Type B pancreatic cell (in vitro differentiated cells): ENCODE results near the gene ABHD8. TPM values are rescaled to one million over a fixed set of nuclear protein-coding genes. Genes with fewer than 3 reads are reported as not detected.
A peak's percentile ranks its signal among the peaks of the same experiment; 100 is the strongest.

ENCODE experiments used
- DNase-seq: peaks from one replicate; pipeline ENCODE4 v3.0.0; 2021; ENCODE audit warnings: mixed read lengths; ENCODE audit not compliant: unreplicated experiment; ENCODE audit errors: extremely low spot score
- H3K27ac Mint-ChIP-seq: 2 replicates; pipeline ENCODE4 v1.8.0; 2021; ENCODE audit warnings: mild to moderate bottlenecking, mixed read lengths
- H3K27me3 Mint-ChIP-seq: 2 replicates; pipeline ENCODE4 v1.8.0; 2021; ENCODE audit warnings: mixed read lengths
- H3K36me3 Mint-ChIP-seq: 2 replicates; pipeline ENCODE4 v1.8.0; 2021; ENCODE audit warnings: mixed read lengths
- H3K4me1 Mint-ChIP-seq: one replicate; pipeline ENCODE4 v1.8.0; 2021; ENCODE audit warnings: mixed read lengths; ENCODE audit not compliant: unreplicated experiment
- H3K4me3 Mint-ChIP-seq: 2 replicates; pipeline ENCODE4 v1.8.0; 2021; ENCODE audit warnings: mild to moderate bottlenecking, mixed read lengths
- H3K9me3 Mint-ChIP-seq: 2 replicates; pipeline ENCODE4 v1.8.0; 2021; ENCODE audit warnings: mixed read lengths
- long read RNA-seq: library from polyadenylated mRNA; unstranded; transcript quantifications from one replicate; pipeline ENCODE4 v2.0.0, GENCODE V29; 2020
- total RNA-seq: library from RNA; stranded (reverse); gene quantifications from 2 replicates; pipeline ENCODE4 v1.2.1, GENCODE V29; 2021; ENCODE audit warnings: low replicate concordance
- TF ChIP-seq, protein P1 (sequence below): fragments of 200-600 bp; sonication (generic); conservative IDR thresholded peaks from 2 replicates; pipeline ENCODE4 v1.5.0; 2021; ENCODE audit warnings: antibody characterized with exemption, mild to moderate bottlenecking

The ABHD8 gene
- 11.6 and 14.3 TPM in 2 replicates for total RNA-seq
- long read RNA-seq: 0 reads

DNA sequence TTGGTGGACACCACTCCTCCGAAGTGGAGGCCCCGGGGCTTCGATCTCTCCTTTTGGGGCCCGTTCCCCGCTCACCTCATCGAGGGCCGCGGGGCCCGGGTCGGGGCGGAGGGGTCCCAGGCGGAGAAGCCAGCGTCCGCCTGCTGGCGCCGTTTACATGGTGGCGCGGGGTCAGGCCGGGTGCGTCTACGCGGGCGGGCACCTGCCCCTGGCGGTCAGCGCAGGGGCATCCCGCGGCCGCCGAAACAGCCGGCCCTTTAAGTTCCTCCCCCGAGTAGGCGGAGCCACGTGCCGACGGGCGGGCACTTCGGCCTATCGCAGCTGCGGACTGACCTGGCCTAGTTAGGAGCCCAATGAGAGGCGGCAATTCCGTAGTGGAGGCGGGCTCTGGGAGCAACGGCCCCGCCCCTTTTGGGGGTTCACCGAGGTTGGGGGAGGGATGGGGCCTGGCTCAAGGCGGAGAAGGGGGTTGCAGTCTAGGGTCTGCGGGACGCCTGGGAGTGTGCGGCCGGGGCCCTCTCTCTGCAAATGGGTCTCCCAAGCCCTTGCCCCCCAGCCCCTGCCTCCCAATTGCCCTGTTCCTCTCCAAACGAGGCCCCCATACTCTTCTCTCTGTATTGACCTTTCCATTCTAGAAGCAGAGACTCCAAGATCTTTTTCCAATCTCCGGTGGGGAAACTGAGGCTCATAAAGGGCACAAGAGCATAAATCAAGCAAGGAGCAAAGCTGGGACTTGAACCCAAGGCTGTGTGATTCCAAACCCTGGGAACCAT lies at the start of gene ABHD8:
ABHD8 (minus strand) TSS at position 259 of the 773 bp plus-strand sequence. CDS start 1,809 bp downstream, outside the sequence.
- H3K36me3 Mint-ChIP-seq: no peaks in the 10 kb centered on the region
- H3K27ac Mint-ChIP-seq: peak within 1 kb of the TSS; percentile 66
- TF ChIP-seq, protein P1, sequence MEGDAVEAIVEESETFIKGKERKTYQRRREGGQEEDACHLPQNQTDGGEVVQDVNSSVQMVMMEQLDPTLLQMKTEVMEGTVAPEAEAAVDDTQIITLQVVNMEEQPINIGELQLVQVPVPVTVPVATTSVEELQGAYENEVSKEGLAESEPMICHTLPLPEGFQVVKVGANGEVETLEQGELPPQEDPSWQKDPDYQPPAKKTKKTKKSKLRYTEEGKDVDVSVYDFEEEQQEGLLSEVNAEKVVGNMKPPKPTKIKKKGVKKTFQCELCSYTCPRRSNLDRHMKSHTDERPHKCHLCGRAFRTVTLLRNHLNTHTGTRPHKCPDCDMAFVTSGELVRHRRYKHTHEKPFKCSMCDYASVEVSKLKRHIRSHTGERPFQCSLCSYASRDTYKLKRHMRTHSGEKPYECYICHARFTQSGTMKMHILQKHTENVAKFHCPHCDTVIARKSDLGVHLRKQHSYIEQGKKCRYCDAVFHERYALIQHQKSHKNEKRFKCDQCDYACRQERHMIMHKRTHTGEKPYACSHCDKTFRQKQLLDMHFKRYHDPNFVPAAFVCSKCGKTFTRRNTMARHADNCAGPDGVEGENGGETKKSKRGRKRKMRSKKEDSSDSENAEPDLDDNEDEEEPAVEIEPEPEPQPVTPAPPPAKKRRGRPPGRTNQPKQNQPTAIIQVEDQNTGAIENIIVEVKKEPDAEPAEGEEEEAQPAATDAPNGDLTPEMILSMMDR: peak; percentile 83
- peak; percentile 97 for DNase-seq
- no peaks in the 10 kb centered on the region for H3K9me3 Mint-ChIP-seq
- H3K4me3 Mint-ChIP-seq: peak within 1 kb of the TSS; percentile 82
- no peaks in the 10 kb centered on the region for H3K27me3 Mint-ChIP-seq
- peaks cover 17% of the 10 kb centered on the region for H3K4me1 Mint-ChIP-seq

- Mint-ChIP-seq H3K4me1 (no peaks in the 10 kb centered on the region), H3K4me3 (no peak overlapping the region), H3K9me3 (no peaks in the 10 kb centered on the region), H3K27ac (no peak overlapping the region), H3K36me3 (no peaks in the 10 kb centered on the region), H3K27me3 (peaks cover 18% of the 10 kb centered on the region)
- TF ChIP-seq, protein P1: no peak
- DNase-seq: no peak
These were observed 49.5 kb upstream of the ABHD8 start for GRCh38 chr19:17352608-17353280.

DNA sequence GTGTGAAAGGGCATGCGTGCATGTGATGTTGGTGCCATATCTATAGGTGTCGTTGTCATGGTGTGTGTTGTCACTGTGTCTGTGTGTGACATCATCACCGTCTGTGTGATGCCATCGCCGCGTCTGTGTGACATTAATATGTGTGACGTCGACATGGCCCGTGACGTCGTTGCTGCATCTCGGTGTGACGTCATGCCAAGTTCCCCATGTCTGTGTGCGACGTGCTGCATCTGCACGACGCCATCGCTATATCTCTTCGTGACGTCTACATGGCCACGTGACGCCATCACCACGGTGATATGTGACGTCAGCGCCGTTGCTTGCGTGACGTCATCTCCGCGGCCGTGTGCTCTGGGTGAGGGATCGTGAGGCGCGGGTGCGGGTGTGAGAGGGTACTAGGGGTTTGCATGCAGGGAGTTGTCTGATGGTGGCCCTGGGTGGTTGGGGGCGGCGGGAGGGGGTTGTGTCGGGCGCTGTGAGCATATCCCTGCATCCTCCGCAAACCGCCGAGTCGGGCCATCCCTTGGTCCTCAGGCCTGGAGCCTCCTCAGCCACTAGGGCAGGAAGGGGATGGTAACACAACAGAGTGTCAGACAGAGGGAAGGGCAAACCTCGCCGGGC lies 48.7 kb upstream of the ABHD8 start:
- H3K9me3 Mint-ChIP-seq: no peaks in the 10 kb centered on the region
- H3K27ac Mint-ChIP-seq: no peak overlapping the region
- H3K4me1 Mint-ChIP-seq: no peaks in the 10 kb centered on the region
- H3K36me3 Mint-ChIP-seq: no peaks in the 10 kb centered on the region
- TF ChIP-seq, protein P1: no peak
- peaks cover 22% of the 10 kb centered on the region for H3K27me3 Mint-ChIP-seq
- H3K4me3 Mint-ChIP-seq: no peak overlapping the region
- no peak for DNase-seq

DNA sequence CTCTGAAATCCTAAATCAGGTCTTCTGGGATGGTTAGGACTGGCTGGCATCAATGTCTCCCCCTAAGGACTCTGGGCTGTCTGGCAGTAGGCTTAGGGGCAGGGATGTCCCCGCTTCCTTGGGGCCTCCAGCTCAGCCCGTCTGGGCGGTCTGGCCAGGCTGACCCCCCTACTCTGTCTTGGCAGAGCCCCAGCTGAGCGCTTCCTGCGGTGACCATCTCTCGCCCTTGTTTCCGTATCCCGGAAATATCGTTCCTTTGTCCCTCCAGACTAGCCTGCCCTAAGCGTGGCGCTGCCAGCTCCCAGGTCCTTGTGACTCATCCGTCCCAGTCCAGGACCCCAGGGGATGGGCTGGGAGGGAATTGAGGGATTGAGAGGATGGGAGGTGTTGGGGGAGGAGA lies 45.5 kb upstream of the ABHD8 start:
- no peaks in the 10 kb centered on the region for H3K9me3 Mint-ChIP-seq
- peaks cover 21% of the 10 kb centered on the region for H3K27me3 Mint-ChIP-seq
- H3K4me3 Mint-ChIP-seq: no peak overlapping the region
- H3K36me3 Mint-ChIP-seq: no peaks in the 10 kb centered on the region
- H3K27ac Mint-ChIP-seq: no peak overlapping the region
- no peak for DNase-seq
- TF ChIP-seq, protein P1: no peak
- H3K4me1 Mint-ChIP-seq: peaks cover 6% of the 10 kb centered on the region

DNA sequence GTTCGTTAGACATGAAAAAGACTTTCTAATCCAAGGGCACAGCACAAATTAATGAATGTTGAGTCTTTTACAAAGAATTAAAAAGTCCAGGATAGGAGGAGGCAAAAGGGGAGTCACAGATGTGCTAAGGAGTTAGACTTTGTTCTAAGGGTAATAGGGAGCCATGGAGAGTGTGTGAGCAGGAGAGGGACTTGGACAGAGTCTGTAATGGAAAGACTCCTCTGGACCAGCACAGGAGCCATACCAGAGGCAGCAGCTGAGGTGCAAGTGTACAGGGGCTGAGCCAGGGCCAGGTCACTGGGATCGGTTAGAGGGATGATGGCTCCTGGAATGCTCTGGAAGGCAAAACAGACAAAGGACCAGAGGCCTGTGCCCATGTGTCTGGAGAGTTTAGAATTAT lies 44.7 kb upstream of the ABHD8 start:
- Mint-ChIP-seq H3K4me3 (no peak overlapping the region), H3K4me1 (peaks cover 6% of the 10 kb centered on the region), H3K9me3 (no peaks in the 10 kb centered on the region), H3K27me3 (peaks cover 15% of the 10 kb centered on the region), H3K36me3 (no peaks in the 10 kb centered on the region), H3K27ac (no peak overlapping the region)
- TF ChIP-seq, protein P1: no peak
- no peak for DNase-seq
